NCI-H1417 treated with DMSO at 0.1 percent for 48 hours (cell line): ENCODE results near the gene KCNAB1.
"Not testable (repeated sequence)": the region's sequence is repeated elsewhere in the genome, so short reads cannot be mapped to it uniquely, and the experiment has no call there.

Source experiments
- DNase-seq: peaks from one replicate; lab custom pipeline; 2025; lab: John Stamatoyannopoulos, UW

Gene KCNAB1

DNA sequence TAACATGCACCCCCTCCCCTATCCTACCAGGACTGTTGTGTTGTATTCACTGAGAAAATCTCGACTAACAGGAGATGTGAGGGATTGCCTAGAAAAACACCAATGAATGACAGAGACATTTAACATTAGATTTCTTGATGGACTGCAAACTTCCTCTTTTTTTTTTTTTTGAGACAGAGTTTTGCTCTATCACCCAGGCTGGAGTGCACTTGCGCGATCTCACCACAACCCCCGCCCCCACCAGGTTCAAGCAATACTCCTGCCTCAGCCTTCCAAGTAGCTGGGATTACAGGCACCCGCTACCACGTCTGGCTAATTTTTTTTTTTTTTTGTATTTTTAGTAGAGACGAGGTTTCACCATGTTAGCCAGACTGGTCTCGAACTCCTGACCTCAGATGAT is 17.0 kb downstream of the KCNAB1 start:
- DNase-seq = not testable (repeated sequence)

DNA sequence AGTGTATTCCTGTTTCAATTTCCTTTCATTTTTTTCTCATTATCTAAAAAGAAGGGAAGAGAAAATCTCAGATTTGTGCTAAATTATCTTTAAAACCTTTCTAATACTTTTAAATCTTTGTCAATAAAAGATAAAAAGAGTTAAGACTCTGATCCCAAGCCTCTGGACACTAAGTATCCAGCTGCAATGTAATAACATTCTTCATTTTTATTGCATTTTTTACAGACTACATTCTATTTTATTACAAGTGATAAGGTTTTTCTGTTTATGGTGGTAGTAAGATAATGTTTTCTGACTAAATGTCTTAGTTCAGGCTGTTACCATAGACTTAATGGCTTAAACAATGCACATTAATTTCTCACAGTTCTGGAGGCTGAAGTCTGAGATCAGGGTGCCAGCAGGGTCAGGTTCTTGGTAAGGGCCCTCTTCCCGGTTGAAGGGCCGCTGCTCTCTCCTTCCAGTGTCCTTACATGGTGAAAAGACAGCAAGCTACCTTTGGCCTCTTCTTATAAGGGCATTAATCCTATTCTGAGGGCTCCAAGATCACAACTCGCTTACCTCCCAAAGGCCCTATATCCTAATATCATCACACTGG is 19.7 kb downstream of the KCNAB1 start:
- no peak for DNase-seq

GRCh38 chr3:156142702-156143101 is 22.3 kb downstream of the KCNAB1 start:
- DNase-seq = no peak

DNA sequence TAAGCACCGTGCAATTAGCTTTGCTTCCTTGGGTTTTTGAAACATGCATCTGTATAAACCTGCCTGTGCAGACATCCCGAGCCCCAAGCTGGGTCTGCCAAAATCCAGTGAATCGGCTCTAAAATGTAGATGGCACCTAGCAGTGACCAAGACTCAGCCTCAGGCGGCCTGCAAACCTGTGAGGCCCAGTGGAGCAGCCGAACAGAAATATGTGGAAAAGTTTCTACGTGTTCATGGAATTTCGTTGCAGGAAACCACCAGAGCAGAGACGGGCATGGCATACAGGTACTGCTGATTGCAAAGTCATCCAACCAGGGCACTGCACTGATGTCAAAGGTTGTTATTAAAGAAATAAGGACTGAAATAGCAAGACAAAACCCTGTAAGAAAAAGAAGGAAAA is 22.8 kb downstream of the KCNAB1 start:
- no peak for DNase-seq

DNA sequence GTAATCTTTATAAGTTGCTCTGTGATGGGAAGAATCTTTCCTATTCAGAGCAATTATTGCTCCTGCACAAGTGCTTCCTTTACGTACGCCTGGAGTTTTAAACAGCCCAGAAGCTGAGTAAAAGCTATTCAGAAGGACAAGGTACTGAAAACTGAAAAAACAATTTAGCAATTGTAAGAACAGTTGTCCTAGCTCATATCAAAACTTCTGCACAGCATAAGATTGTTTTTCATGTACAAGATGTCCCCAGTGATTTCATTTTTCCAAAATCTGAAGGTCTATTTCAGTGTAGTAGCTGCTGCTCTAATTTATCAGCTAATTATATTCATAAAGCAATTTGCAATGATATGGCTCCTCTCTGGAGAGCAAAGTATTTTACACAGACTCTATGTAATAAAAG is 23.7 kb downstream of the KCNAB1 start:
- no peak for DNase-seq

- no peak for DNase-seq
Observed at GRCh38 chr3:156145866-156146265, 25.5 kb downstream of the KCNAB1 start.

- no peak for DNase-seq
Observed at GRCh38 chr3:156148345-156148945, 28.1 kb downstream of the KCNAB1 start.

DNA sequence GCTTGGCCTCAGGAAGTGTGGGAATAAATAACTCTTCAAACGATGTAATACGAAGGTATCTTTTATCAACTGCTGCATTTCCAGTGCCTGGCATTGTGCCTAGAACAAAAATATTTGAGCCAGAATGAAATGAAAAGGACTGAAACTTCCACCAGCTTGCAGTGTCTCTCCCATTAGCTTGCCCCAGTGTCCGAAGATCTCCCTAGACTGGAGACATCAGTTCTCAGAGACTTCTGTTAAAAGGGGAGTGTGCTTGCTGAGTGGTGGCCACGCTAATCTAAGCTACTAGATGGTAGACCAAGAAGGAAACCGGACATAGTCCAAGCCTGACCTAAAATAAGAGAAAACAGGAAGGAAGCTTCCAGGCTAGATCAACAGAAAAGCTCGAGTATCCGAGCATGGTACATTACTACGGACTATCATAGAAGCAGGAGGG is 28.6 kb downstream of the KCNAB1 start:
- DNase-seq = no peak

GRCh38 chr3:156149876-156150275 is 29.5 kb downstream of the KCNAB1 start:
- DNase-seq = no peak

- peak; percentile 33 for DNase-seq
Observed at GRCh38 chr3:156150434-156151066, 30.2 kb downstream of the KCNAB1 start.

DNA sequence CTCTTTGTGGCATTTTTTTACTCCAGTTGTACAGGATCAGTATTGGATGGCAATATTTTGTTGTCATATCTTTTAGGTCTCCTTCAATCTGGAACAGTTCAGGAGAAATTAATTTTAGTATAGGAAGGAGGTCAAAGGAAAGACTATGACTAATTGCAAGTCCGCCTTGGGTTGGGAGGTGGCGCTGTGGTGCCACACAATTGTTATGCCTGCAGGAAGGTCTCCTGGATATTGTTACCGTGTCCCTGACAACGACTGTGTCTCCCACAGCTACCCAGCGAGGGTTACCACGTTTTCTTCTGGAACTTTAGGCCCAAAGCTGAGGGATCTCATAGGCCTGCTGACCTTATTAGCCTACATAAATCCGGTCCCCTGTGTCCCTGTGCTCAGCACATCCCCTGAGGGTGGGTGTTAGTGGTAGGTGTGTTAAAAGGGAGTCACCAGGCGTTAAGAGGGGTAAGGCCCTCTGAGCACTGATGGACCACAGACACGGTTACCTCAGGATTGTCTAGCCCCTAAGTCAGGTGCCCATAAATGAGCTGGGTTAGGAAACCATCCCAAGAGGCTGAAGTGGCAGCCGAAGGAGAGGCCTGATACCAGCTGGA is 31.5 kb downstream of the KCNAB1 start:
- DNase-seq = peak; percentile 43

- DNase-seq = no peak
Observed at GRCh38 chr3:156158656-156159295, 38.4 kb downstream of the KCNAB1 start.

- DNase-seq = no peak
Observed at GRCh38 chr3:156160647-156161046, 40.3 kb downstream of the KCNAB1 start.

DNA sequence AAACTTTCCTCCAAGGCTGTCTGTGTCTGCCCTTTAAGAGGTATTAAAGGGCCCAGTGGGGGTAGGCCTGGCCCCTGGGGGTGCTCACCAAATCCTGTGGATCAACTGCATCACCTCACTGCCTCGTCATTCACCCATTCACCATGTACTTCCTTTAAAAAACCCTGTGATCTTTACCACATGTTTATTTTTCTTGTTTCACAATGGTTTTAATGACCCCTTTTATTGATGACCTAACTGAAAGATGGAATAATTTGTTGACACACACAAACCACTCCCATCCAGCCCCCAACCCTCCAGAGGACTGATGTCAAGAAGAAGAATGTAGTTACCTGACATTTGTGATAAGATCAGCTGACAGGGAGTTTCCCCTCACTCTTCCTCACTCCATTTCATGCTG is 40.8 kb downstream of the KCNAB1 start:
- DNase-seq = peak; percentile 67

DNA sequence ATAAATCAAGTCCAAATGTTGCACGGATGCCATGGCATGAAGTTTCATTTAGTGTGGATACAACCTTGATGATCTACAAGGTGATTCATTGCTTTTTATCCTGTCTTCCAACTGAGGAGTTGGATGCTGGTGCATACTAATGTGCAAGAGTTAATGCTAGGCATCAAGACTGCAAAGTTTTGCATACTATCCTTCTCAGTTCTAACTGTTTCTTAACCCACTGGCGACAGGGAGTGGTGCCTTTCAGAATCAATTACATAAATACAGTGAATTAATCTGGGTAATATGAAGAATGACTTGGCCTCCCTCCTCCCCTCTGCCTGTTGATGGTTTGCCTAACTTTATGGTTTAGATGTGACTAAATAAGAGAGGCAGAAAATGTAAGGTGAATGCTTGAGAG is 43.5 kb downstream of the KCNAB1 start:
- no peak for DNase-seq

GRCh38 chr3:156166808-156167207 is 46.4 kb downstream of the KCNAB1 start:
- no peak for DNase-seq

DNA sequence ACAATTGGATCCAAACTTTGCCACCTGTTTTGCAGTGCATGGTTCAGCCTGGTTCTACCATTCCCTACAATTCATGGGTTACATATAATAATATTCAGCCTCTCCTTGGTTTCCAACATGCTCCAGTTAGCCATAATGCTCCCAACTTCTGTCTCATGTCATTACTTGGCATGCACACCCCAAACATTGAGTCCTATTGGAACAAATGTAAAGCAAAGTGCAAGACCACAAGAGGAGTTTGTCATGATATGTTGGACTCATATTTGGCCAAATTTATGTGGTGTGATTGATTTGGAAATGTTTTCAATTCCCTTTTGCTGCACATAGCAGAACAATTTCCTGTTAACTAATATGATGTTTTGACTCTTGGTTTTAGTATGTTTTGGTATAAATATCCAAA is 50.2 kb downstream of the KCNAB1 start:
- no peak for DNase-seq

GRCh38 chr3:156171281-156172267 is 51.2 kb downstream of the KCNAB1 start:
- no peak for DNase-seq

- no peak for DNase-seq
Observed at GRCh38 chr3:156172536-156172935, 52.2 kb downstream of the KCNAB1 start.

DNA sequence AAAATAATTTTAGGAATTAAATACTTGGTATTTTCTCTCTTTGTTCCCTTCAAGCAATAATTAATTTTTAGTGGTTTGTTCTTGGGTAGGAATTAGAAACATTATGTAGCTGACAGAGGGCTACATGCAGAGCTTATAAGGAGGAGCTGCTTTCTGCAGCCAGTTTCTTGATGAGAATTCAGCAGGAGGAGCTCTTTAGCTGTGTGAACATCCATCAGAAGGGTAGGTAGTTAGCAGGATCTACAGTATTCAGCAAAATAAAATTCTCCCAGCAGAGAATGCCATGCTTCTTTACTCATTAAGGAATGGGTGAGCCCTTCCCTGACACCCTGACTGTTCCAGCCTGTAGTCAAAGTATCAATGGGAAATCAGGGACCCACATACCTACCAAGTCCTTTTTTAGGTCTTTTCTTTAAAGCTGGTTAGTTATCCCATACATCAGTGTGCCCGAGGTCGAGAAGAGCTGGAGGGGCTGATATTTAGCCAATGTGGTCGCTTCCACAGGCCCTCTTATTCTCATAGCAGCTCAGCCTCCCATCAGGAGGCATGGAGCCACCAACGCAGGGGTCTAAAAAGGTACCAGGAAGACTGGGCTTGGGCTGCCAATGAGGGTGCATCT is 54.0 kb downstream of the KCNAB1 start:
- no peak for DNase-seq

DNA sequence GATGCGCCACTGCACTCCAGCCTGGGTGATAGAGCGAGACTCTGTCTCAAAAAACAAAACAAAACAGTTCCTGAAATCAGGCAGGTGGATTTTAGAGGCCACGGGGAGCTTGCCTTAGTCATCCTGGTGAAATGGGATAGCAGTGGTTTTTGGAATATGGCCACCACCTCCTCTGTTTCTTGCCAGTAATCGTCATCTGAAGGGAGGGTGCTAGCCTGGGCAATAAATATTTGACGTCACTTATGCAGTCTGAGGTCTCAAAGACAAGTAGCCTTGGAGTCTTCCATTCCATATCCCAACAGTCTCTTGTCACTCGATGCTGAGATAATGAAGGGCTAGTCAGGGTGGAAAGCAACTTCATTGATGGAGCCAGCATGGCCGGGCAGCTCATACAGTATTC is 55.2 kb downstream of the KCNAB1 start:
- no peak for DNase-seq
